ENCODE results near the gene ALDH3A2.

ALDH3A2 gene

DNA sequence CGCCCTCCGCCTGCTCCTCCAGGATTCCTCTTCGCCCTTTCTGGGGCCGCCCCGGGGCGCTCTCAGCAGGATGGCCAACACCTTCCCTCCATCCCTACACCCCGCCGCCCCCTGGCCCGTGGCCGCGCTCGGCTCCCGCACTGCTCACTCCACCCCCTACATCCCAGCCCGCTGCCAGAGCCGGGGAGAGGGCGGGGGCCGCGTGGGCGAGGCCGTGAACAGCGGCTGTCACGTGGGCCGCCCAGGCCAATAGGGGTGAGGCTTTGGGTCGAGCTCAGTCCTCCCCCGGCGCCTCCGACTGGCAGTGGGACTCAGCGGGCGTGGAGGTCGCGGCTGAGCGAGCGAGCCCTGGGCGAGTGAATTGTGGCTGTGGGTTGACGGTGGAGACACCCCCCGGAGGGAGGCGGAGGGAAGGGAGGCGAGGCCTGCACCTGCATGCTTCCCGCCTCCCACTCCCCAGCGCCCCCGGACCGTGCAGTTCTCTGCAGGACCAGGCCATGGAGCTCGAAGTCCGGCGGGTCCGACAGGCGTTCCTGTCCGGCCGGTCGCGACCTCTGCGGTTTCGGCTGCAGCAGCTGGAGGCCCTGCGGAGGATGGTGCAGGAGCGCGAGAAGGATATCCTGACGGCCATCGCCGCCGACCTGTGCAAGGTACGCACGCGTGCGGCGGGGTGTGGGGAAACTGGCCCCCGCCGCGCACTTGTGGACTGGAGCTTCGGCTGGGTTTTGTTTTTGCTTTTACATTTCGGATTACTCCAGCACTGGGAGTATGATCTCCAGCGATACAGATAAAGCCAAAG lies at the start of gene ALDH3A2:
Gene ALDH3A2, plus strand, starts transcription at position 277 of the 799 bp plus-strand sequence. Its CDS starts 221 bp downstream, at position 498.
- DNase-seq (ENCODE audit: low spot score) = peak; percentile 95

GRCh38 chr17:19610311-19610710 lies 38.2 kb upstream of the ALDH3A2 start:
- no peak for DNase-seq (ENCODE audit: low spot score)

DNA sequence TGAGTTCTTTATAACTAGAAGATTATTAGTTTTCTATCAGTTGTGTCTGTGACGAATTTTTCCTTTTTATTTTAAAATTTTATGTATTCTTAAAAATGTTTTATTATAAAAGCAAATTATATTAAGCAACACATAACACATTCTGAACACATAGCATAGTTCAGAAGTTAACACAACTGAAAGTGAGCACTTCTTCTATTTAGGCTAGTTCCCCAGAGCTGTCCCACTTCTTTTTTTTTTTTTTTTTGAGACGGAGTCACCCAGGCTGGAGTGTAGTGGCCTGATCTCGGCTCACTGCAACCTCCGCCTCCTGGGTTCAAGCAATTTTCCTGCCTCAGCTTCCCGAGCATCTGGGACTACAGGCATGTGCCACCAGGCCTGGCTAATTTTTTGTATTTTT lies 37.7 kb upstream of the ALDH3A2 start:
- DNase-seq (ENCODE audit: low spot score) = no peak

- no peak for DNase-seq (ENCODE audit: low spot score)
Observed at GRCh38 chr17:19613979-19614378, 34.6 kb upstream of the ALDH3A2 start.

GRCh38 chr17:19614900-19615299 lies 33.7 kb upstream of the ALDH3A2 start:
- DNase-seq (ENCODE audit: low spot score) = no peak

DNA sequence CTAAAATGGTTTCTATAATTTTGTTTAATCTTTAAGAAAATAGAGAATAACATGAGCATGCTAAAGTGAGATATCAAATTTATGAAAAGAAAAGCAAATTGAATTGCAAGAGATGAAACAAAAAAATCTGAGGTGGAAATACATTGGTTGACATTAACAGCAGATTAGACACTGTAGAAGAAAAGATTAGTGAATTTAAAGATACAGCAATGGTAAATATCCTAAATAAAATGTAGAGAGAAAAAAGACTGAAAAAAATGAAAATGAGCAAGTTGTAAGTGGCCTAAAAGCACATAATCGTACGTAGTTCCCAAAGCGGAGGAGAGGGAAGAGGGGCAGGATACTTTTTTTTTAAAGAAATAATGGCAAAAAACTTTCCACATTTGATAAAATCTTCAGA lies 30.5 kb upstream of the ALDH3A2 start:
- no peak for DNase-seq (ENCODE audit: low spot score)

GRCh38 chr17:19619705-19620325 lies 28.7 kb upstream of the ALDH3A2 start:
- no peak for DNase-seq (ENCODE audit: low spot score)

- no peak for DNase-seq (ENCODE audit: low spot score)
Observed at GRCh38 chr17:19621697-19622096, 26.9 kb upstream of the ALDH3A2 start.

- DNase-seq (ENCODE audit: low spot score) = no peak
Observed at GRCh38 chr17:19626079-19626478, 22.5 kb upstream of the ALDH3A2 start.

DNA sequence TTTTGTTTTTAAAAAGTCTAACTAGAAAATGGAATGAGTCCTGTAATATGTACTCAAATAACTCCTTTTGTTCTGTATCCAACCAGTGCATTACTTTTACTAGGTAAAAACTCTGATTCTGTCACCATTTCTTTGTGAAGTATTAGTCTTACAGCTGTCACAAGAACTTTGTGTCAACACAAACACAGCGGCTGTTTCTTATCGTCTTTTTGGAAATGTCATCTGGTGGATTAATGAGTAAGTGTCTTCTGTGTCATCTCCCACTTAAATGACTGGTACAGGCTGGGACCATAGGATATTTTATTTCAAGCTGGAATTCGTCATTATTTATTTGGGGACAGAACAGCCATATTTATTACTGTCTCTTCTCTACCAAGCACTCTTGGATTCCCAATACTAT lies 19.1 kb upstream of the ALDH3A2 start:
- DNase-seq (ENCODE audit: low spot score) = no peak

GRCh38 chr17:19630035-19630434 lies 18.5 kb upstream of the ALDH3A2 start:
- no peak for DNase-seq (ENCODE audit: low spot score)

DNA sequence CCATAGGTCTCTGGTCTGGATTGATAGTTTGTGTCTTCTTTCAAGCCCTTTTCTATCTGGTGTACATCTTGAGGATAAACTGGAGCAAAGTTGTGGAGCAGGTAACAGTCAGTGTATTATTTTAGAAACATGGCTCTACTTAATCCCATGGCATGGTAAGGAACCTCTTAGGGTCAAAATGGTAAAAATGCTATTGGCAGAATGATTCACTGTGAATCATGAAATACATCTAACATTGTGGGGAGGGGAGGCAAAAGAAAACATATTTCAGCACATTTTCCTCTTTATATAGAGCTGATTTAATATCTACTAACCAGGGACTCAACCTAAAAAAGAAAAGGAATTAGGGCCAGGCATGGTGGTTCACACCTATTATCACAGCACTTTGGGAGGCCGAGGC lies 17.9 kb upstream of the ALDH3A2 start:
- DNase-seq (ENCODE audit: low spot score) = no peak

GRCh38 chr17:19631905-19632304 lies 16.6 kb upstream of the ALDH3A2 start:
- DNase-seq (ENCODE audit: low spot score) = no peak

- no peak for DNase-seq (ENCODE audit: low spot score)
Observed at GRCh38 chr17:19641687-19642372, 6.7 kb upstream of the ALDH3A2 start.

- no peak for DNase-seq (ENCODE audit: low spot score)
Observed at GRCh38 chr17:19642373-19642893, 6.1 kb upstream of the ALDH3A2 start.

- no peak for DNase-seq (ENCODE audit: low spot score)
Observed at GRCh38 chr17:19644493-19645210, 3.9 kb upstream of the ALDH3A2 start.

- DNase-seq (ENCODE audit: low spot score) = peak; percentile 9
Observed at GRCh38 chr17:19645734-19646201, 2.8 kb upstream of the ALDH3A2 start.

- peak; percentile 44 for DNase-seq (ENCODE audit: low spot score)
Observed at GRCh38 chr17:19646788-19647696, 1.5 kb upstream of the ALDH3A2 start.

GRCh38 chr17:19647697-19648474 lies 665 bp upstream of the ALDH3A2 start:
- peak; percentile 60 for DNase-seq (ENCODE audit: low spot score)

GRCh38 chr17:19649274-19649541 lies 657 bp downstream of the ALDH3A2 start:
- no peak for DNase-seq (ENCODE audit: low spot score)

Measured in kidney tubule cell (primary cell).